HG03378 (cell line): Measurements from ENCODE around the gene NPIPA5.
"Not testable (repeated sequence)": the region's sequence is repeated elsewhere in the genome, so short reads cannot be mapped to it uniquely, and the experiment has no call there.

Experiments used
- ATAC-seq: cut with Tn5 transposase; IDR thresholded peaks from one replicate; pipeline ENCODE4 v1.9.1; 2021; ENCODE audit warnings: mild to moderate bottlenecking, moderate library complexity; ENCODE audit not compliant: unreplicated experiment

The NPIPA5 gene

GRCh38 chr16:15393025-15393424, 14.9 kb upstream of the NPIPA5 start:
- ATAC-seq, result not testable (repeated sequence)

- not testable (repeated sequence) for ATAC-seq
Observed at GRCh38 chr16:15389916-15390315, 11.8 kb upstream of the NPIPA5 start.

- not testable (repeated sequence) for ATAC-seq
Observed at GRCh38 chr16:15388060-15388459, 10.0 kb upstream of the NPIPA5 start.

DNA sequence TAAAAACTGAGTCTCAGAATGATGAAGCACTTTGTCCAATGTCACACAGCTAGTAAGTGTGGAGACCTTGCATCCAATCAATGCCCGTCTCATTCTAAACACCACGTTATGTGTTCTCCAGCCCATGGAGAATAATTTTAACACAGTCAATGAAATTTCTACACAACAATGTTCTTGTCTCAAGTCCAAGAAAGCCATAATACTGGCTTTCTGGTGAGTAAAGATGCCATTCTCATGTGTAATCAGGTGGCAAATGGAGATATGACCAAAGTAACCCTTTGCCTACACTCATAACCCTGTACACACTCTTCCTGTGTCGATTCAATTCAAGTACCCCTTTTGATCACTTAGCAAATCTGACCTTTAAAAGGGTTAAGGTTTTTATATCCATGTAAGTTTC, 4.7 kb upstream of the NPIPA5 start:
- not testable (repeated sequence) for ATAC-seq

GRCh38 chr16:15357495-15357894, 20.6 kb downstream of the NPIPA5 start:
- ATAC-seq, result not testable (repeated sequence)

- ATAC-seq, result not testable (repeated sequence)
Observed at GRCh38 chr16:15354846-15355245, 23.2 kb downstream of the NPIPA5 start.

- ATAC-seq, result not testable (repeated sequence)
Observed at GRCh38 chr16:15352852-15353251, 25.2 kb downstream of the NPIPA5 start.

DNA sequence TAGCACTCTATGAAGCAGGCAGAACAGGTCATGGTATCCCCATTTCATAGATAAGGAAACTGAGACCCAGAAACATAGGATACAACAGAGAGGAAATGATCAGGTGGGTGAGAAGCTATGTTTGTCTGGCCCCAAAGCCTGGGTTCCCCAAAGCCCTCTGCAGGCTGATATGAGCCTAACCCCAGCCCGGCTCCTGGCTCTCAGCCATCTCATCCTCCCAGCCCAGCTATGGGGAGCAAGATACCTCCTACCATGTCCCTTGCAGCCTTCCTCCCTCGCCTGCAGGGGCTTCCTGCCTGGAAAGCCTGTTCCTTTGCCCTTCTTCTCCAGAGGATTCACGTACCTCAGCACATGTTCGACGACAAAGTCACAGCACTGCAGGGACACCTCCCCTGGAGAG, 26.3 kb downstream of the NPIPA5 start:
- not testable (repeated sequence) for ATAC-seq

- ATAC-seq, result not testable (repeated sequence)
Observed at GRCh38 chr16:15351251-15351650, 26.8 kb downstream of the NPIPA5 start.

- ATAC-seq, result not testable (repeated sequence)
Observed at GRCh38 chr16:15348721-15349120, 29.4 kb downstream of the NPIPA5 start.

GRCh38 chr16:15342337-15342736, 35.8 kb downstream of the NPIPA5 start:
- not testable (repeated sequence) for ATAC-seq

DNA sequence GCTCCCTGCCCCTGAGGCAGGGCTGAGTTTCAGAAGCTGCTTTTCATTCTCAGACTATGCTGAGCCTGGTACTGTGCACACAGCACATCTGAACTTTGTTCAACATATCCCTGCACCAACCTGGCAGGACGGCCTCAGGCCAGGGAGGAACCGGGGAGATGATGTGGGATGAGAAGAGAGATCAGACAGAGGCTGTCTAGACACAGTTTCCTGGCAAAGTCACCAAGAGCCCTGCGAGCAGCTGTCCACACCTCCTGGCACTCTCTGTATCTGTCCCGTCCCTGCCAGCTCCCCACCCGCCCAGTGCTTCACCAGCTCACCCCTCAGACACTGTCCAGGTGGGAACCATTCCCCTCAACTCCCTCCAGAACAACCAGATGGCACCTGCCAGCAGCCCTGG, 39.1 kb downstream of the NPIPA5 start:
- not testable (repeated sequence) for ATAC-seq

DNA sequence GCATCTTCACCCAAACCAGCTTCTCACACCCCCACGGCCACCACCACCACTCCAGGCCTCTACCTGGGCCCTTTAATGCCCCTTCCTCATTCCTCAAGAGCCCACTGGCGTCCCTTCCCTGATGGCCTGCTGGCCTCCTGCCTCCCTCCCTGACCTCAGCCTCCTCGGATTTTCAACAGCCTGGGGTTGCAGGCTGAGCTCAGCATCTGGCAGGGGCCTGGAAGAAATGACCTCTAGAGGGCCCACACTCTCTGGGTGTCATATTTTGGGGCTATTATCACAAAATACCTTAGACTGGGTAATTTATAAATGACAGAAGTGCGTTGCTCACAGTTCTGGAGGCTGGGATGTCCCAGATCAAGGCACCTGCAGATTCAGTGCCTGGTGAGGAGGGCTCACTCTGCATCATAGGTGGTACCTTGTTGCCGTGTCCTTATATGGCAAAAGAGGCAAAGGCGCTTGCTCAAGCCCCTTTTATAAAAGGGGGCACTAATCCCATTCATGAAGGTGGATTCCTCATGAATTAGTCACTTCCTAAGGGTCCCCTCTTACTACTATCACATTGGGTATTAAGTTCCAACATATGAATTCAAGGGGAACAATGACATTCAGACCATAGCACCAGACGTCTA, 40.0 kb downstream of the NPIPA5 start:
- ATAC-seq, result not testable (repeated sequence)

GRCh38 chr16:15335609-15336008, 42.5 kb downstream of the NPIPA5 start:
- ATAC-seq, result not testable (repeated sequence)

- ATAC-seq, result not testable (repeated sequence)
Observed at GRCh38 chr16:15333969-15334368, 44.1 kb downstream of the NPIPA5 start.

GRCh38 chr16:15330978-15331377, 47.1 kb downstream of the NPIPA5 start:
- not testable (repeated sequence) for ATAC-seq

GRCh38 chr16:15324954-15325353, 53.1 kb downstream of the NPIPA5 start:
- not testable (repeated sequence) for ATAC-seq

DNA sequence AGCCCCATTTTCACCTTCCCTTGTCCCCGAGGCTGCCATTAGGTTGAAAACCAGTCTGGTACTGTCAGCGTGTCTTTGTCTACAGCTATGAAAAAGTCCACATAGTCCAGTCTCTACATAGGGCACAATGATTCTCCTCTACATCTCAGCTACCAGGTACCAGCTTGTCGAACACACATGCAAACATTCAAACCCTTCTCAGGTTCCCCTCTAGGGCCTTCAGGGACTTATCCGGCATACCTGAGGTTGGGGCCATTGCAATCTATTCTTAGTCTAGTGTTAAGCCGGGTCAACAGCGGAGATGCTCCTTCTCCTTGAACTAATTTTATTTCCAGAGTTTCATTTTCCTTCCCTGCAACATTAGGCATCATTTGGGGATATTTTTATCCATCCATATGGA, 54.7 kb downstream of the NPIPA5 start:
- not testable (repeated sequence) for ATAC-seq

GRCh38 chr16:15321221-15321620, 56.9 kb downstream of the NPIPA5 start:
- not testable (repeated sequence) for ATAC-seq

DNA sequence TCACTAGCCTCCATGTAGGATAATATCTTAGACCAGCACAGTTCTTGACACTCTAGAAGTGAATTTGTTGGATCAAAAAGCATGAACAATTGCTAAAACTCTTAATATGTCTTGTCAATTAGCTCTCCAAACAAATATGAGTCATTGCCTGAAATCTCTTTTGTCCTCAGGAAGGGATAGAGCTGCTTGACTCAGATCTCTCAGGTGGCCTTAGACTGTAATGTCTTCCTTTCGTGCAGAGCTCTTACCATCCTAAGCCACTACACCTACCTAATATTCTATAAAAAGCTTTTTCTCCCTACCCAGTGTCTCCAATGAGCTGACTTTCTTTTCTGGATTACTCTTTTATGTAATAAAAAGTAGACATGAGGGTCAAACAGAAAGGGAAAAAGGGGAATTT, 63.5 kb downstream of the NPIPA5 start:
- ATAC-seq, result not testable (repeated sequence)
